ENCODE data around the gene SLC4A4. TPM values are rescaled to one million over a fixed set of nuclear protein-coding genes. Genes with fewer than 3 reads are reported as not detected.

The SLC4A4 gene
- polyA plus RNA-seq, 1 donor (not counting 4 experiments of a cell fraction or from before 2014, with no cell fraction given), result 0.29 TPM

DNA sequence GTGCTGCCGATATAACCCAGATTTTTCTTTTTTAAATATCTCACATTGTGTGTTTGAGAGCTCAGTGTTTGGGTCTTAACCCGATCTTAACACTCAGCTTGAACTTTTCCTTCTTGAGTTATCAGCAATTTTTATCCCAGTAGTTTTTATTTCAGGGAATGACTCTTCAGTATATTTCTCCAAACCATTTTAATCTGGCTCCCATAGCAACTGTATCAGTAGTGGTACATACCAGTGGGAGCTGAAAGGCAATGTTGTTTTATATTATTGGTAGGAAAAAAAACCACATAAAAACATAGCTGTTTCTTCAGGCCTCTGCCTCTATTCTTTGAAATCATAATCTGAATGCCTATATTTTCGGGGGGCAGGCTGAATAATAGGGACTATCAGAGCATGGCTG, 111.1 kb downstream of the SLC4A4 start:
- no peaks in the 10 kb centered on the region for H3K36me3 ChIP-seq (ENCODE audit: control insufficient read depth in 2 of 2, extremely low read depth in 1 of 2, insufficient read depth in 2 of 2, low read length in 2 of 2)
- no peaks in the 10 kb centered on the region for H4K20me1 ChIP-seq (ENCODE audit: control insufficient read depth, extremely low read depth, insufficient read depth, low read length)
- no peak overlapping the region for H3K4me2 ChIP-seq (ENCODE audit: control insufficient read depth, extremely low read depth, insufficient read depth, low read depth, low read length)
- TF ChIP-seq EZH2 (IDR thresholded peaks at IDR 0.05; ENCODE audit: low read length), result no peak
- TF ChIP-seq, protein P1, sequence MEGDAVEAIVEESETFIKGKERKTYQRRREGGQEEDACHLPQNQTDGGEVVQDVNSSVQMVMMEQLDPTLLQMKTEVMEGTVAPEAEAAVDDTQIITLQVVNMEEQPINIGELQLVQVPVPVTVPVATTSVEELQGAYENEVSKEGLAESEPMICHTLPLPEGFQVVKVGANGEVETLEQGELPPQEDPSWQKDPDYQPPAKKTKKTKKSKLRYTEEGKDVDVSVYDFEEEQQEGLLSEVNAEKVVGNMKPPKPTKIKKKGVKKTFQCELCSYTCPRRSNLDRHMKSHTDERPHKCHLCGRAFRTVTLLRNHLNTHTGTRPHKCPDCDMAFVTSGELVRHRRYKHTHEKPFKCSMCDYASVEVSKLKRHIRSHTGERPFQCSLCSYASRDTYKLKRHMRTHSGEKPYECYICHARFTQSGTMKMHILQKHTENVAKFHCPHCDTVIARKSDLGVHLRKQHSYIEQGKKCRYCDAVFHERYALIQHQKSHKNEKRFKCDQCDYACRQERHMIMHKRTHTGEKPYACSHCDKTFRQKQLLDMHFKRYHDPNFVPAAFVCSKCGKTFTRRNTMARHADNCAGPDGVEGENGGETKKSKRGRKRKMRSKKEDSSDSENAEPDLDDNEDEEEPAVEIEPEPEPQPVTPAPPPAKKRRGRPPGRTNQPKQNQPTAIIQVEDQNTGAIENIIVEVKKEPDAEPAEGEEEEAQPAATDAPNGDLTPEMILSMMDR (optimal IDR thresholded peaks at IDR 0.05 in 1 of 3, IDR thresholded peaks at IDR 0.05 in 1 of 3, conservative IDR thresholded peaks at IDR 0.05 in 1 of 3; ENCODE audit: extremely low read depth in 1 of 3, insufficient read depth in 2 of 3, low read length in 3 of 3), result no peak
- dilution Hi-C loops (cut with MboI; ENCODE audit: extremely low pct_ligation_motif_present, low sequenced_read_pairs), result no loop called here
- no peaks in the 10 kb centered on the region for H3K27me3 ChIP-seq (ENCODE audit: control insufficient read depth, extremely low read depth, insufficient read depth, low read length)
- FAIRE-seq (no peak), DNase-seq (ENCODE audit: low read depth, low spot score) (no peak)
- H3K9me3 ChIP-seq (ENCODE audit: control insufficient read depth, low read depth, low read length), result no peaks in the 10 kb centered on the region
- H3K4me3 ChIP-seq (ENCODE audit: control insufficient read depth in 2 of 3, extremely low read depth in 1 of 3, insufficient read depth in 2 of 3, low read depth in 1 of 3, low read length in 3 of 3), result no peak overlapping the region
- H2AFZ ChIP-seq (ENCODE audit: control insufficient read depth, low read length), result no peak overlapping the region
- no peaks in the 10 kb centered on the region for H3K79me2 ChIP-seq (ENCODE audit: control insufficient read depth, insufficient read depth, low read length)
- H3K9ac ChIP-seq (ENCODE audit: control insufficient read depth, extremely low read depth, insufficient read depth, low read length), result no peak overlapping the region
- no peaks in the 10 kb centered on the region for H3K4me1 ChIP-seq (ENCODE audit: control insufficient read depth, extremely low read depth, insufficient read depth, low read length)
- no peaks in the 10 kb centered on the region for H3K9me1 ChIP-seq (ENCODE audit: control insufficient read depth, extremely low read depth, insufficient read depth, low read length)
- H3K27ac ChIP-seq (ENCODE audit: control insufficient read depth, insufficient read depth, low read length), result no peak overlapping the region

DNA sequence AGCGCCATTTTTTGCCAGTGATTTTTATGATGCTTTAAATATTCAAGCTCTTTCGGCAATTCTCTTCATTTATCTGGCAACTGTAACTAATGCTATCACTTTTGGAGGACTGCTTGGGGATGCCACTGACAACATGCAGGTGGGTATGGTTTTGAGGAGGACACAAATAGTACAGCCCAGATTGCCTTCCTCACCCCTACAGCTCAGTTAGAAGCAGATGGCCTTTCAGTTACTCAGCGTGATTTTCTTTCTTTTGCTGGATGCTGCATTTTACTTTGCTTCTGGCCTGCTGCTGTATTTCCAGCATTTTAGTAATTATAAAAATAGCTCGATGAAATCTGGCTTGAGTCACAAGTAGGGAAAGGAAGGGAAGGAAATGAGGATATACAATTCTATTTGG, 114.7 kb downstream of the SLC4A4 start:
- H3K4me3 ChIP-seq (ENCODE audit: control insufficient read depth in 2 of 3, extremely low read depth in 1 of 3, insufficient read depth in 2 of 3, low read depth in 1 of 3, low read length in 3 of 3), result no peak overlapping the region
- no peaks in the 10 kb centered on the region for H4K20me1 ChIP-seq (ENCODE audit: control insufficient read depth, extremely low read depth, insufficient read depth, low read length)
- H3K27me3 ChIP-seq (ENCODE audit: control insufficient read depth, extremely low read depth, insufficient read depth, low read length), result no peaks in the 10 kb centered on the region
- H3K79me2 ChIP-seq (ENCODE audit: control insufficient read depth, insufficient read depth, low read length), result no peaks in the 10 kb centered on the region
- dilution Hi-C loops (cut with MboI; ENCODE audit: extremely low pct_ligation_motif_present, low sequenced_read_pairs), result no loop called here
- FAIRE-seq (no peak), DNase-seq (ENCODE audit: low read depth, low spot score) (no peak)
- H3K4me1 ChIP-seq (ENCODE audit: control insufficient read depth, extremely low read depth, insufficient read depth, low read length), result no peaks in the 10 kb centered on the region
- H3K9ac ChIP-seq (ENCODE audit: control insufficient read depth, extremely low read depth, insufficient read depth, low read length), result no peak overlapping the region
- no peaks in the 10 kb centered on the region for H3K9me1 ChIP-seq (ENCODE audit: control insufficient read depth, extremely low read depth, insufficient read depth, low read length)
- no peak overlapping the region for H3K27ac ChIP-seq (ENCODE audit: control insufficient read depth, insufficient read depth, low read length)
- no peaks in the 10 kb centered on the region for H3K9me3 ChIP-seq (ENCODE audit: control insufficient read depth, low read depth, low read length)
- H2AFZ ChIP-seq (ENCODE audit: control insufficient read depth, low read length), result no peak overlapping the region
- no peaks in the 10 kb centered on the region for H3K36me3 ChIP-seq (ENCODE audit: control insufficient read depth in 2 of 2, extremely low read depth in 1 of 2, insufficient read depth in 2 of 2, low read length in 2 of 2)
- H3K4me2 ChIP-seq (ENCODE audit: control insufficient read depth, extremely low read depth, insufficient read depth, low read depth, low read length), result no peak overlapping the region
- no peak for TF ChIP-seq EZH2 (IDR thresholded peaks at IDR 0.05; ENCODE audit: low read length)
- TF ChIP-seq, protein P1 (optimal IDR thresholded peaks at IDR 0.05 in 1 of 3, IDR thresholded peaks at IDR 0.05 in 1 of 3, conservative IDR thresholded peaks at IDR 0.05 in 1 of 3; ENCODE audit: extremely low read depth in 1 of 3, insufficient read depth in 2 of 3, low read length in 3 of 3), result no peak
